Naive thymus-derived CD4-positive, alpha-beta T cell (primary cell): ENCODE measurements around the gene UMAD1. TPM values are rescaled to one million over a fixed set of nuclear protein-coding genes. Genes with fewer than 3 reads are reported as not detected.

ENCODE experiments used
- ATAC-seq: fragments of 150-1000 bp; cut with Tn5 transposase; 2 replicates; pipeline ENCODE4 v1.10.0; 2021; ENCODE audit warnings: mild to moderate bottlenecking, moderate library complexity
- CTCF ChIA-PET: fragments of 350-600 bp; sonication (Branson Sonifier 250); formaldehyde crosslinking; loops from one replicate; lab custom pipeline; 2021; ENCODE audit warnings: antibody characterized with exemption; lab: Charles Lee
- POLR2A ChIA-PET: fragments of 350-600 bp; sonication (Branson Sonifier 250); formaldehyde crosslinking; loops from one replicate; lab custom pipeline; 2021; ENCODE audit warnings: antibody characterized with exemption, inconsistent platforms; lab: Charles Lee
- DNase-seq, 9 donors: peaks; one replicate each; pipeline versions ENCODE4 v3.0.0 to v3.0.0-alpha.2; 2020 to 2022; ENCODE audit warnings: mixed read lengths in 1 of 9
- H3K27ac ChIP-seq: one replicate; pipeline ENCODE4 v1.7.0; 2013; ENCODE audit warnings: mild to moderate bottlenecking, low read depth, low read length, moderate library complexity
- H3K27me3 ChIP-seq, 2 donors: one replicate each; pipeline ENCODE4 v1.7.0; 2013; ENCODE audit warnings: low read length in 2 of 2, mild to moderate bottlenecking in 2 of 2, moderate library complexity in 2 of 2; ENCODE audit not compliant: control insufficient read depth in 2 of 2, insufficient read depth in 2 of 2
- H3K36me3 ChIP-seq, 3 experiments: 1 replicate in 2 of 3; 2 replicates in 1 of 3; pipeline ENCODE4 v1.7.0; 2013; ENCODE audit warnings: low read length in 3 of 3, mild to moderate bottlenecking in 3 of 3, moderate library complexity in 1 of 3; ENCODE audit not compliant: insufficient read depth in 3 of 3, control insufficient read depth in 2 of 3
- H3K4me1 ChIP-seq, 2 donors: one replicate each; pipeline ENCODE4 v1.7.0; 2013; ENCODE audit warnings: low read length in 2 of 2, mild to moderate bottlenecking in 2 of 2, moderate library complexity in 1 of 2; ENCODE audit not compliant: control insufficient read depth in 2 of 2, insufficient read depth in 2 of 2
- H3K4me3 ChIP-seq: 2 replicates; pipeline ENCODE4 v1.7.0; 2013; ENCODE audit warnings: mild to moderate bottlenecking, low read length
- H3K9me3 ChIP-seq, 3 experiments: 1 replicate in 2 of 3; 2 replicates in 1 of 3; pipeline ENCODE4 v1.7.0; 2013; ENCODE audit warnings: low read length in 3 of 3; ENCODE audit not compliant: control insufficient read depth in 2 of 3
- H3K27ac Mint-ChIP-seq, 9 donors: one replicate each; pipeline ENCODE4 v1.8.0; 2020 to 2022; ENCODE audit warnings: mixed read lengths in 9 of 9, mild to moderate bottlenecking in 8 of 9, moderate library complexity in 5 of 9, inconsistent platforms in 2 of 9
- H3K27me3 Mint-ChIP-seq, 5 donors: one replicate each; pipeline ENCODE4 v1.8.0; 2021 to 2022; ENCODE audit warnings: mixed read lengths in 5 of 5, mild to moderate bottlenecking in 1 of 5
- H3K36me3 Mint-ChIP-seq, 5 donors: one replicate each; pipeline ENCODE4 v1.8.0; 2020 to 2022; ENCODE audit warnings: mixed read lengths in 5 of 5, mild to moderate bottlenecking in 3 of 5, inconsistent platforms in 1 of 5
- H3K4me1 Mint-ChIP-seq, 7 donors: one replicate each; pipeline ENCODE4 v1.8.0; 2020 to 2022; ENCODE audit warnings: mixed read lengths in 7 of 7, mild to moderate bottlenecking in 3 of 7, inconsistent platforms in 1 of 7
- H3K4me3 Mint-ChIP-seq, 10 donors: one replicate each; pipeline ENCODE4 v1.8.0; 2020 to 2022; ENCODE audit warnings: mild to moderate bottlenecking in 10 of 10, mixed read lengths in 10 of 10, moderate library complexity in 6 of 10, inconsistent platforms in 2 of 10
- H3K9me3 Mint-ChIP-seq, 11 donors: one replicate each; pipeline ENCODE4 v1.8.0; 2020 to 2022; ENCODE audit warnings: mixed read lengths in 11 of 11, mild to moderate bottlenecking in 4 of 11, inconsistent platforms in 1 of 11, moderate library complexity in 1 of 11
- intact Hi-C, 2 donors: fragments of 100-400 bp; cut with micrococcal nuclease; formaldehyde crosslinking; loops; one replicate each; pipeline ENCODE4 v1.15.1; 2023
- polyA plus RNA-seq, 2 donors: library from polyadenylated mRNA; unstranded; fragments of 300-500 nt; fragmentation: Illumina TruSeq; gene quantifications; one replicate each; pipeline ENCODE4 v1.2.3, GENCODE V29; 2021
- total RNA-seq, 6 experiments: library from RNA in 5 of 6; stranded (reverse) in 5 of 6; gene quantifications; 1 replicate in 5 of 6; 2 replicates in 1 of 6; pipeline ENCODE4 v1.2.3 and lab custom pipeline; 2021 to 2026

UMAD1 gene
- total and polyA plus RNA-seq, 7 experiments from 2014 or later: 11.4 to 28.6 (median 25.2) TPM

GRCh38 chr7:7731732-7732131, 91.2 kb downstream of the UMAD1 start:
- Histone ChIP-seq H3K27ac (no peak overlapping the region), H3K4me1 (no peaks in the 10 kb centered on the region), H3K4me3 (no peak overlapping the region), H3K36me3 (no peaks in the 10 kb centered on the region), H3K9me3 (no peaks in the 10 kb centered on the region), H3K27me3 (no peaks in the 10 kb centered on the region)
- Mint-ChIP-seq H3K9me3 (no peaks in the 10 kb centered on the region), H3K4me3 (no peak overlapping the region), H3K27me3 (no peaks in the 10 kb centered on the region), H3K27ac (peak overlapping the region in 1 of 9 donors; percentile 43), H3K4me1 (peaks cover 0 to 14% (median 4%) of the 10 kb centered on the region in 7 donors), H3K36me3 (peaks cover 0 to 10% (median 8%) of the 10 kb centered on the region in 5 donors)
- ChIA-PET CTCF (no interaction called here), POLR2A (no interaction called here)
- intact Hi-C loops: loop anchor here in 1 of 2 donors (2.0 to 5.0 kb wide), 2 partner anchors 15 to 34 kb away; no protein-coding TSS in a partner anchor
- DNase-seq: no peak
- ATAC-seq: no peak

- H3K27ac Mint-ChIP-seq: peak overlapping the region in 1 of 9 donors; percentile 10
These were observed 92.2 kb downstream of the UMAD1 start for GRCh38 chr7:7732621-7733281.

GRCh38 chr7:7736671-7737070, 96.1 kb downstream of the UMAD1 start:
- H3K27me3 ChIP-seq: no peaks in the 10 kb centered on the region
- no peak overlapping the region for H3K27ac ChIP-seq
- DNase-seq: no peak
- H3K27me3 Mint-ChIP-seq: no peaks in the 10 kb centered on the region
- ChIA-PET CTCF (no interaction called here), POLR2A (interaction anchor here (0.8 kb wide), 1 partner anchor 231 kb away, joined by 3 read pairs; no protein-coding TSS in a partner anchor)
- H3K36me3 Mint-ChIP-seq: peaks cover 0 to 15% (median 5%) of the 10 kb centered on the region in 5 donors
- no peak overlapping the region for H3K27ac Mint-ChIP-seq
- intact Hi-C loops: no loop called here
- no peak overlapping the region for H3K4me3 ChIP-seq
- no peak for ATAC-seq
- no peaks in the 10 kb centered on the region for H3K36me3 ChIP-seq
- peaks cover 6 to 26% (median 8%) of the 10 kb centered on the region in 7 donors for H3K4me1 Mint-ChIP-seq
- H3K4me3 Mint-ChIP-seq: no peak overlapping the region
- H3K9me3 Mint-ChIP-seq: no peaks in the 10 kb centered on the region
- peaks cover 0 to 3% of the 10 kb centered on the region in 2 donors for H3K4me1 ChIP-seq
- H3K9me3 ChIP-seq: no peaks in the 10 kb centered on the region

More at GRCh38 chr7:7732621-7733281, 92.2 kb downstream of the UMAD1 start:
- Mint-ChIP-seq H3K9me3 (no peaks in the 10 kb centered on the region), H3K27me3 (no peaks in the 10 kb centered on the region), H3K36me3 (peaks cover 0 to 10% (median 8%) of the 10 kb centered on the region in 5 donors), H3K4me3 (no peak overlapping the region), H3K4me1 (peaks cover 0 to 14% (median 4%) of the 10 kb centered on the region in 7 donors)
- ATAC-seq: no peak
- Histone ChIP-seq H3K4me1 (no peaks in the 10 kb centered on the region), H3K9me3 (no peaks in the 10 kb centered on the region), H3K4me3 (no peak overlapping the region), H3K27me3 (no peaks in the 10 kb centered on the region), H3K27ac (no peak overlapping the region), H3K36me3 (no peaks in the 10 kb centered on the region)
- intact Hi-C loops: loop anchor here in 1 of 2 donors (2.0 to 5.0 kb wide), 2 partner anchors 14 to 35 kb away; no protein-coding TSS in a partner anchor
- no peak for DNase-seq
- ChIA-PET POLR2A (no interaction called here), CTCF (no interaction called here)

GRCh38 chr7:7737674-7738073, 97.1 kb downstream of the UMAD1 start:
- Histone ChIP-seq H3K27me3 (no peaks in the 10 kb centered on the region), H3K36me3 (no peaks in the 10 kb centered on the region), H3K4me3 (no peak overlapping the region), H3K9me3 (no peaks in the 10 kb centered on the region), H3K4me1 (peaks cover 0 to 3% of the 10 kb centered on the region in 2 donors), H3K27ac (no peak overlapping the region)
- peak overlapping the region in 1 of 9 donors; percentile 17 for H3K27ac Mint-ChIP-seq
- peaks cover 0 to 20% (median 9%) of the 10 kb centered on the region in 5 donors for H3K36me3 Mint-ChIP-seq
- no peaks in the 10 kb centered on the region for H3K27me3 Mint-ChIP-seq
- no peak for DNase-seq
- no peak overlapping the region for H3K4me3 Mint-ChIP-seq
- ChIA-PET POLR2A (no interaction called here), CTCF (no interaction called here)
- no peak for ATAC-seq
- intact Hi-C loops: no loop called here
- peaks cover 6 to 31% (median 8%) of the 10 kb centered on the region in 7 donors for H3K4me1 Mint-ChIP-seq
- H3K9me3 Mint-ChIP-seq: no peaks in the 10 kb centered on the region

- no peak overlapping the region for H3K4me3 Mint-ChIP-seq
- no peak for ATAC-seq
- Histone ChIP-seq H3K4me1 (peaks cover 0 to 3% of the 10 kb centered on the region in 2 donors), H3K36me3 (no peaks in the 10 kb centered on the region), H3K9me3 (no peaks in the 10 kb centered on the region), H3K27ac (no peak overlapping the region), H3K27me3 (no peaks in the 10 kb centered on the region), H3K4me3 (no peak overlapping the region)
- DNase-seq: no peak
- POLR2A ChIA-PET: no interaction called here
- no peaks in the 10 kb centered on the region for H3K27me3 Mint-ChIP-seq
- no peak overlapping the region for H3K27ac Mint-ChIP-seq
- CTCF ChIA-PET: no interaction called here
- H3K36me3 Mint-ChIP-seq: peaks cover 0 to 20% (median 9%) of the 10 kb centered on the region in 5 donors
- intact Hi-C loops: no loop called here
- H3K4me1 Mint-ChIP-seq: peaks cover 6 to 31% (median 8%) of the 10 kb centered on the region in 7 donors
- H3K9me3 Mint-ChIP-seq: no peaks in the 10 kb centered on the region
These were observed 97.6 kb downstream of the UMAD1 start for GRCh38 chr7:7738177-7738576.

GRCh38 chr7:7738622-7739021, 98.1 kb downstream of the UMAD1 start:
- no peak overlapping the region for H3K27ac ChIP-seq
- H3K36me3 Mint-ChIP-seq: peaks cover 0 to 20% (median 9%) of the 10 kb centered on the region in 5 donors
- peaks cover 0 to 3% of the 10 kb centered on the region in 2 donors for H3K4me1 ChIP-seq
- CTCF ChIA-PET: interaction anchor here (0.6 kb wide), 1 partner anchor 24 kb away, joined by 4 read pairs; no protein-coding TSS in a partner anchor
- POLR2A ChIA-PET: interaction anchor here (0.7 to 0.8 kb wide), 2 partner anchors 19 to 35 kb away, joined by 3 read pairs; no protein-coding TSS in a partner anchor
- H3K27ac Mint-ChIP-seq: no peak overlapping the region
- no peaks in the 10 kb centered on the region for H3K36me3 ChIP-seq
- intact Hi-C loops: no loop called here
- no peaks in the 10 kb centered on the region for H3K27me3 ChIP-seq
- peaks cover 6 to 31% (median 8%) of the 10 kb centered on the region in 7 donors for H3K4me1 Mint-ChIP-seq
- no peaks in the 10 kb centered on the region for H3K9me3 Mint-ChIP-seq
- no peaks in the 10 kb centered on the region for H3K27me3 Mint-ChIP-seq
- H3K4me3 ChIP-seq: no peak overlapping the region
- no peaks in the 10 kb centered on the region for H3K9me3 ChIP-seq
- DNase-seq (no peak), ATAC-seq (no peak)
- H3K4me3 Mint-ChIP-seq: no peak overlapping the region
